ENCODE results near the gene SRGAP2C. TPM values are rescaled to one million over a fixed set of nuclear protein-coding genes. Genes with fewer than 3 reads are reported as not detected.
"Not testable (repeated sequence)": the region's sequence is repeated elsewhere in the genome, so short reads cannot be mapped to it uniquely, and the experiment has no call there.

Gene SRGAP2C
- total RNA-seq, 1 donor from 2014 or later: 65.3 TPM

- not testable (repeated sequence) for H3K36me3 ChIP-seq (ENCODE audit: insufficient read depth, low read length); H3K4me1 Mint-ChIP-seq (ENCODE audit: low read depth, unreplicated experiment); H3K79me2 ChIP-seq (ENCODE audit: insufficient read depth, low read length); H3K9ac ChIP-seq (ENCODE audit: low read length); H3K9me3 ChIP-seq (ENCODE audit: insufficient read depth, low read depth, low read length); H3K4me2 ChIP-seq (ENCODE audit: low read length); DNase-seq (ENCODE audit: low read depth); H3K4me3 Mint-ChIP-seq (ENCODE audit: unreplicated experiment); H3K27ac ChIP-seq (ENCODE audit: low read depth, low read length); H4K20me1 ChIP-seq (ENCODE audit: insufficient read depth, low read length); H3K4me1 ChIP-seq (ENCODE audit: insufficient read depth, low read length); H3K4me3 ChIP-seq (ENCODE audit: insufficient read depth, low read depth, low read length); H3K27me3 ChIP-seq (ENCODE audit: insufficient read depth, low read length); H3K27ac Mint-ChIP-seq (ENCODE audit: unreplicated experiment); H3K27me3 Mint-ChIP-seq (ENCODE audit: low read depth, unreplicated experiment); H2AFZ ChIP-seq (ENCODE audit: low read depth, low read length); FAIRE-seq
- H3K36me3 Mint-ChIP-seq (ENCODE audit: low read depth, unreplicated experiment): peaks cover 16% of the 10 kb centered on the region
- H3K9me3 Mint-ChIP-seq (ENCODE audit: unreplicated experiment): peaks cover 15% of the 10 kb centered on the region
Measured at GRCh38 chr1:121400541-121401310, 216.0 kb downstream of the SRGAP2C start.

GRCh38 chr1:121401375-121401955 is 216.7 kb downstream of the SRGAP2C start:
- H3K27me3 Mint-ChIP-seq (ENCODE audit: low read depth, unreplicated experiment); H3K27ac ChIP-seq (ENCODE audit: low read depth, low read length); H3K4me2 ChIP-seq (ENCODE audit: low read length); H3K4me1 ChIP-seq (ENCODE audit: insufficient read depth, low read length); H3K79me2 ChIP-seq (ENCODE audit: insufficient read depth, low read length); H4K20me1 ChIP-seq (ENCODE audit: insufficient read depth, low read length); H3K36me3 ChIP-seq (ENCODE audit: insufficient read depth, low read length); H3K27ac Mint-ChIP-seq (ENCODE audit: unreplicated experiment); DNase-seq (ENCODE audit: low read depth); H3K4me3 ChIP-seq (ENCODE audit: insufficient read depth, low read depth, low read length); FAIRE-seq; H3K4me3 Mint-ChIP-seq (ENCODE audit: unreplicated experiment); H3K4me1 Mint-ChIP-seq (ENCODE audit: low read depth, unreplicated experiment); H2AFZ ChIP-seq (ENCODE audit: low read depth, low read length); H3K9ac ChIP-seq (ENCODE audit: low read length); H3K27me3 ChIP-seq (ENCODE audit: insufficient read depth, low read length); H3K9me3 ChIP-seq (ENCODE audit: insufficient read depth, low read depth, low read length): not testable (repeated sequence)
- peaks cover 16% of the 10 kb centered on the region for H3K36me3 Mint-ChIP-seq (ENCODE audit: low read depth, unreplicated experiment)
- H3K9me3 Mint-ChIP-seq (ENCODE audit: unreplicated experiment): peaks cover 15% of the 10 kb centered on the region

GRCh38 chr1:121403254-121403653 is 218.5 kb downstream of the SRGAP2C start:
- H3K9me3 ChIP-seq (ENCODE audit: insufficient read depth, low read depth, low read length); H3K79me2 ChIP-seq (ENCODE audit: insufficient read depth, low read length); H3K4me1 ChIP-seq (ENCODE audit: insufficient read depth, low read length); DNase-seq (ENCODE audit: low read depth); H2AFZ ChIP-seq (ENCODE audit: low read depth, low read length); H3K27me3 ChIP-seq (ENCODE audit: insufficient read depth, low read length); FAIRE-seq; H3K27ac ChIP-seq (ENCODE audit: low read depth, low read length); H3K9ac ChIP-seq (ENCODE audit: low read length); H3K4me3 ChIP-seq (ENCODE audit: insufficient read depth, low read depth, low read length); H3K27ac Mint-ChIP-seq (ENCODE audit: unreplicated experiment); H3K4me2 ChIP-seq (ENCODE audit: low read length); H4K20me1 ChIP-seq (ENCODE audit: insufficient read depth, low read length); H3K4me3 Mint-ChIP-seq (ENCODE audit: unreplicated experiment); H3K4me1 Mint-ChIP-seq (ENCODE audit: low read depth, unreplicated experiment); H3K36me3 ChIP-seq (ENCODE audit: insufficient read depth, low read length); H3K27me3 Mint-ChIP-seq (ENCODE audit: low read depth, unreplicated experiment): not testable (repeated sequence)
- Mint-ChIP-seq H3K36me3 (ENCODE audit: low read depth, unreplicated experiment) (peaks cover 16% of the 10 kb centered on the region), H3K9me3 (ENCODE audit: unreplicated experiment) (peaks cover 15% of the 10 kb centered on the region)

GRCh38 chr1:121408354-121408753 is 223.6 kb downstream of the SRGAP2C start:
- no peak overlapping the region for H2AFZ ChIP-seq (ENCODE audit: low read depth, low read length)
- H3K27me3 Mint-ChIP-seq (ENCODE audit: low read depth, unreplicated experiment): no peaks in the 10 kb centered on the region
- no peaks in the 10 kb centered on the region for H3K79me2 ChIP-seq (ENCODE audit: insufficient read depth, low read length)
- DNase-seq (ENCODE audit: low read depth): no peak
- no peaks in the 10 kb centered on the region for H3K9me3 ChIP-seq (ENCODE audit: insufficient read depth, low read depth, low read length)
- TF ChIP-seq EZH2 (IDR thresholded peaks at IDR 0.05; ENCODE audit: insufficient read depth, low read length) (no peak), CTCF (IDR thresholded peaks at IDR 0.05; ENCODE audit: insufficient read depth, low read depth, low read length) (no peak)
- H3K9me3 Mint-ChIP-seq (ENCODE audit: unreplicated experiment): no peaks in the 10 kb centered on the region
- no peak overlapping the region for H3K4me2 ChIP-seq (ENCODE audit: low read length)
- no peak overlapping the region for H3K4me3 ChIP-seq (ENCODE audit: insufficient read depth, low read depth, low read length)
- H3K4me3 Mint-ChIP-seq (ENCODE audit: unreplicated experiment): no peak overlapping the region
- H3K4me1 ChIP-seq (ENCODE audit: insufficient read depth, low read length): no peaks in the 10 kb centered on the region
- H4K20me1 ChIP-seq (ENCODE audit: insufficient read depth, low read length): no peaks in the 10 kb centered on the region
- peaks cover 2% of the 10 kb centered on the region for H3K36me3 Mint-ChIP-seq (ENCODE audit: low read depth, unreplicated experiment)
- H3K4me1 Mint-ChIP-seq (ENCODE audit: low read depth, unreplicated experiment): no peaks in the 10 kb centered on the region
- no peak overlapping the region for H3K27ac ChIP-seq (ENCODE audit: low read depth, low read length)
- no peaks in the 10 kb centered on the region for H3K27me3 ChIP-seq (ENCODE audit: insufficient read depth, low read length)
- FAIRE-seq: no peak
- no peak overlapping the region for H3K27ac Mint-ChIP-seq (ENCODE audit: unreplicated experiment)
- no peaks in the 10 kb centered on the region for H3K36me3 ChIP-seq (ENCODE audit: insufficient read depth, low read length)
- H3K9ac ChIP-seq (ENCODE audit: low read length): no peak overlapping the region
